ENCODE measurements around the gene GTF3C1.
A peak's percentile ranks its signal among the peaks of the same experiment; 100 is the strongest.
"Not testable (repeated sequence)": the region's sequence is repeated elsewhere in the genome, so short reads cannot be mapped to it uniquely, and the experiment has no call there.

The GTF3C1 gene

DNA sequence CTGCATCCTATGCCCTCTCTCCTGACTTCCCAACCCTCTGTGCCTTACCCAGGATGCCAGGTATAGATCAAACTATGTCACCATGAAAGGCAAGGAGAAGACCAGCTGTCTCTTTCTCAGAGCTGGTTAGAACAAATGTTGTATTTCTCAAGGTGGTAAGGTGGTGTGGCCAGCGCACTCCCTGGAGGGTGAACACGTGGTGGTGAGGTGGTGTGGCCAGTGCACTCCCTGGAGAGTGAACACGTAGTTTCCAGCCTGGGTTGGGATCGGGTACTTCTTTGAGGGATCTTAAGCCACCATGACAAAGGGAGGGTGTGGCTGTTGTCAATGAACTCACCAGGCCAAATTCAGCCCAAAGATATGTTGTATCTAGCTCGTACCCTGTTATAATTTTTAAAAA is 27.0 kb upstream of the GTF3C1 start:
- no peak overlapping the region for H3K27ac ChIP-seq
- TF ChIP-seq, protein P1, sequence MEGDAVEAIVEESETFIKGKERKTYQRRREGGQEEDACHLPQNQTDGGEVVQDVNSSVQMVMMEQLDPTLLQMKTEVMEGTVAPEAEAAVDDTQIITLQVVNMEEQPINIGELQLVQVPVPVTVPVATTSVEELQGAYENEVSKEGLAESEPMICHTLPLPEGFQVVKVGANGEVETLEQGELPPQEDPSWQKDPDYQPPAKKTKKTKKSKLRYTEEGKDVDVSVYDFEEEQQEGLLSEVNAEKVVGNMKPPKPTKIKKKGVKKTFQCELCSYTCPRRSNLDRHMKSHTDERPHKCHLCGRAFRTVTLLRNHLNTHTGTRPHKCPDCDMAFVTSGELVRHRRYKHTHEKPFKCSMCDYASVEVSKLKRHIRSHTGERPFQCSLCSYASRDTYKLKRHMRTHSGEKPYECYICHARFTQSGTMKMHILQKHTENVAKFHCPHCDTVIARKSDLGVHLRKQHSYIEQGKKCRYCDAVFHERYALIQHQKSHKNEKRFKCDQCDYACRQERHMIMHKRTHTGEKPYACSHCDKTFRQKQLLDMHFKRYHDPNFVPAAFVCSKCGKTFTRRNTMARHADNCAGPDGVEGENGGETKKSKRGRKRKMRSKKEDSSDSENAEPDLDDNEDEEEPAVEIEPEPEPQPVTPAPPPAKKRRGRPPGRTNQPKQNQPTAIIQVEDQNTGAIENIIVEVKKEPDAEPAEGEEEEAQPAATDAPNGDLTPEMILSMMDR (conservative IDR thresholded peaks at IDR 0.05) = no peak
- TF ChIP-seq ZFX (IDR thresholded peaks at IDR 0.05) = no peak

DNA sequence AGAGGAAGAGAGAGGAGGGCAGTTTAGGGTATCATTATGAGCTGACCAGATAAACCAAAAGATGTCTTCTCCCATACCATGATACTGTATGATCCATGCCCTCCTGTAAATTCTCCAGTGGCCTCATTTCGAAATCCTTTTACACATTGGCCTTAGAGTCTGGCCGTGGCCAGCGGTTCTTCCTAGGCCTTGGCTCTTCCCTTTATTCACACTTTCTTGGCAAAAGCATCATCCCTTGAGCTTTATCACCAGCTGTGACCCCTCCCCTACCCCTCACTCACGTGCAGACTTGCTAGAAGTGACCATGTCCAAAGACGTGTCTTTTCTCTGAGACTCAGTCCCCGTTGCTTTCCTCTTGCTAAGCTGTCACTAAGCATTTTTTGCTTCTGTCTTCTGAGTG is 23.0 kb upstream of the GTF3C1 start:
- no peak overlapping the region for H3K27ac ChIP-seq
- no peak for TF ChIP-seq ZFX (IDR thresholded peaks at IDR 0.05)
- TF ChIP-seq, protein P1 (conservative IDR thresholded peaks at IDR 0.05) = no peak

DNA sequence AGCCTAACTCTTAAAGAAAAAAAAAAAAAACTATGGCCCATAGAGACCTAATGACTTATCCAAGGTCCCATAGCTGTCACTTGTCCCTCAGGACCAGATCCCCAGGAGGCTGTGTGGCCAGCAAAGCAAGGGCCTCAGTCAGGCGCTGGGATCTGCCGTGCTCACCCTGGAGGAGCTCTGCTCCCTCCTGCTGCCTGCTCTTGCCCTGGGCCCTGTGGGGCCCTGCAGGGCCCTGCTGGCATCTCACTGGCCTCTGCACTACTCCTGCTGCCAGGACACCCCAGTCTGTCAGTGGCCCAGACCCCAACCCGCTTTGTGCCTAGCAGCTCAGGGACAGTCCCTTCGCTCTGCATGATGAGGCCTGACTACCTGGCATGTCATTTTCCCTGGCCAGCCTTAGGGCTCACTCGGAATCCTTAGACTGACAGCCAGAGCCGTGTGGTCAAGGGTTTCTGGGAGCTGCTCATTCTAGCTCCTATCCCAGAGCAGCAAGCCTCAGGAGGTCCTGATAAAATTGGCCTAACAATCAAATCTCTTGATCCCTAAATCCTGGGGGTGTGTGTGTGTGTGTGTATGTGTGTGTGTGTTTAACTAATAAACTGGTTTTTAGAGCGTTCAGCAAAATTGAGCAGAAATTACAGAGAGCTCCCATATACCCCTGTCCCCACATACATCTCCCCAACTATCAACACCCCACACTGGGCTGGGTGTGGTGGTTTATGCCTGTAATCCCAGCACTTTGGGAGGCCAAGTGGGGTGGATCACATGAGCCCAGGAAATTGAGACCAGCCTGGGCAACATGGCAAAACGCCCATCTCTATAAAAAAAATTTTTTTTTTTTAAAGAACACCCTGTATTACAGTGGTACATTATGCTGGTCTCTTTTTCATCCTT is 22.0 kb upstream of the GTF3C1 start:
- peak overlapping the region; percentile 40; the same call in 1 of the 2 replicates for H3K27ac ChIP-seq
- TF ChIP-seq, protein P1 (conservative IDR thresholded peaks at IDR 0.05) = no peak
- TF ChIP-seq ZFX (IDR thresholded peaks at IDR 0.05) = no peak

DNA sequence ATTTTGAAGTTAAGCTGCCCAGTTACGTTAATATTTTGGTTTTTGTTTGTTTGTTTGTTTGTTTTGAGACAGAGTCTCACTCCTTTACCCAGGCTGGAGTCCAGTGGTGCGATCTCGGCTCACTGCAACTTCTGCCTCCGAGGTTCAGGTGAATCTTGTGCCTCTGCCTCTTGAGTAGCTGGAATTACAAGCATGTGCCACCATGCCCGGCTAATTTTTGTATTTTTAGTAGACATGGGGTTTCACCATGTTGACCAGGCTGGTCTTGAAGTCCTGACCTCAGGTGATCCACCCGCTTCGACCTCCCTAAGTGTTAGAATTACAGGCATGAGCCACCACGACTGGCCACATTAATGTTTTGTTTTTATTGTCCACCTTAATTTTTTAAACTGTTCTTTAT is 21.3 kb upstream of the GTF3C1 start:
- H3K27ac ChIP-seq = not testable (repeated sequence)

DNA sequence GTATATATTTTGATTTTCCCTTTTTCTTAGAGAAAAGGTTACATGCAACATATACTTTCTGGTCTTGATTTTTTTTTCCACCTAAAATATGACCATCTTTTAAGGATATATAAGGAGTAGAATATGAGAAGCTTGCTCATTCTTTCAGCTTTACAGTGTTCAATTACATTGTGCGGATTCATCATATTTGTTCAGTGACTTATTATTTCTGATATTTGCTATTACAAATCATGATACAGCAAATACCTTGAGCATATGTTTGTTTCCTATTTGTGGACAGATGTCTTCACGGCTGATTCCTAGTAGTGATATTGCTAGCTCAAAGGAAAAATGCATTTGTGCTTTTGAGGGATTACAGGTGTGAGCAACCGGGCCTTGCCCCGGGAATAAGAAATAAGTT is 18.4 kb upstream of the GTF3C1 start:
- TF ChIP-seq, protein P1 (conservative IDR thresholded peaks at IDR 0.05) = no peak
- no peak for TF ChIP-seq ZFX (IDR thresholded peaks at IDR 0.05)
- H3K27ac ChIP-seq = no peak overlapping the region

DNA sequence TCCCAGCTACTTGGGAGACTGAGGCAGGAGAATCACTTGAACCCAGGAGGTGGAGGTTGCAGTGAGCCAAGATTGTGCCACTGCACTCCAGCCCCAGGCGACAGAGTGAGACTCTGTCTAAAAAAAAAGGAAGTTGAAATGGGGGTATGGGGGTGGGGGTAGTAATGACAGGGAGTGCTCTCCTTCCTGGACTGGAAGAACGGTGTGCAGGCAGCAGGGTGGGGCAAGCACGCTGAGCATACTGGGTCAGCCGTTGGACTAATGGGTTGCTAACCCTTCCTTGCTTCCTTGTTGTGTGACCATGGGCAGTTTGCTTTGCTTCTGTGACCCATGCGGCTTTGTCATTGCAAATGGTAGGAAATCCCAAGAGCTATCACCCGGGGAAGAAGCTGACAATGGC is 16.7 kb upstream of the GTF3C1 start:
- no peak overlapping the region for H3K27ac ChIP-seq
- TF ChIP-seq, protein P1 (conservative IDR thresholded peaks at IDR 0.05) = no peak
- no peak for TF ChIP-seq ZFX (IDR thresholded peaks at IDR 0.05)

DNA sequence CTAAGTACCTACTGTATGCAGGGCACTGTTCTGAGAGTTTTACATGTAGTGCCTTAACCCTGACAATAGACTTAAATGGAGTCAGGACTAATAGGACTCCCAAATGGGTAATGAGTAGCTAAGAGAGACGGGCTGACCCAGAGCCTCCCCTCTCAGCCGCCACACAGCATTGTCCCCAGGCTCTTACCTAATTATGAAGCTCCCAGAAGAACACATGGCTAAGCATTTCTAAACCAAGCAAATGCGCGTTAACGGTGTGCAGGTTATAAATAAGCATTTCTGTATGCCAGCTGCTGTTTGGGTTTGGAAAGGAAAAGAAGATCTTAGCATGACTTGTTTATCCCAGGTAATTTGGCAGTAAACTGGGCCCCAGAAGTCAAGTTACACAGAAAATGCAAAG is 14.5 kb upstream of the GTF3C1 start:
- TF ChIP-seq, protein P1 (conservative IDR thresholded peaks at IDR 0.05) = no peak
- no peak for TF ChIP-seq ZFX (IDR thresholded peaks at IDR 0.05)
- H3K27ac ChIP-seq = no peak overlapping the region

DNA sequence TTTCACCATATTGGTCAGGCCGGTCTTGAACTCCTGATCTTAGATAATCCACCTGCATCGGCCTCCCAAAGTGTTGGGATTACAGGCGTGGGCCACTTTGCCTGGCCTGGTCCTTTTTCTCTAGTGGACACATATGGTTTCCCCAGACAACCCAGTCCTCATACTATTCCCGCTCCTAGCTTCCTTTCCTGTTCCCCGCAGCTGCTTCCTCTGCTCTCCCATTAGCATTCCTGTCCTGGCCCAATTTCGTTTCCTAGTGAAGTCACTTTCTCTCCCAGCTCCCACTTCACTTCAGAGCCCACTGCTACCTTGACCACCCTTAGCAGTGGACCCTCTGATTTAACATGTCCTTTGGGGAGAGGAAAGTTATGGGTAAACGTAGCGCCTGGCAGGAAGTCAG is 11.5 kb upstream of the GTF3C1 start:
- H3K27ac ChIP-seq = peak overlapping the region; percentile 86
- TF ChIP-seq, protein P1 (conservative IDR thresholded peaks at IDR 0.05) = no peak
- no peak for TF ChIP-seq ZFX (IDR thresholded peaks at IDR 0.05)

All from C4-2B (cell line).